Activated T-cell treated with anti-CD3 and anti-CD28 coated beads for 24 hours (primary cell): ENCODE measurements around the gene CREB3.

Experiments
- DNase-seq: peaks from one replicate; pipeline ENCODE4 v3.0.0-alpha.2; 2020; ENCODE audit warnings: low read depth

CREB3 gene

DNA sequence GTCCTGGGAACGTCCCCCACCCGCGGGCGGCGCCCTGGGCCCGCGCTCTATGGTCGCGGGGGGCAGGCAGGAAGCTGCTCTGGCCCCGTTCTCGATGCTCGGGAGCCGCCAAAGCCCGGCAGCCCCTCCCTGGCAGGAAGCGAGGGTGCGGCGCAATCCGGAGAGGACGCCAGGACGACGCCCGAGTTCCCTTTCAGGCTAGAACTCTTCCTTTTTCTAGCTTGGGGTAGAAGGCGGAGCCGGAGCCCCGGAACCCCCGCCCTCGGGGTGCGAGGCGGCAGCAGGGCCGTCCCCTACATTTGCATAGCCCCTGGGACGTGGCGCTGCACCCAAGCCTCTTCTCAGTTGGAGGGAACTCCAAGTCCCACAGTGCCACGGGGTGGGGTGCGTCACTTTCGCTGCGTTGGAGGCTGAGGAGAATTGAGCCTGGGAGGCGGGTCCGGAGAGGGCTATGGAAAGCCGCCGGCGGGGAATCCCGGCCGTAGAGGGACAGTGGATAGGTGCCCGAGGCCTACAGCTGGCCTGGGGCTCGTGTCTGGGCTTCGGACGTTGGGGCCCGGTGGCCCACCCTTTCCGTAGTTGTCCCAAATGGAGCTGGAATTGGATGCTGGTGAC lies at the start of gene CREB3, which contains the start of gene TLN1:
CREB3 (plus strand) TSS at position 482 of the 615 bp plus-strand sequence; CDS start at position 589, 107 bp downstream.
TLN1 (minus strand) TSS at position 11 of the 615 bp plus-strand sequence. CDS start 6,501 bp downstream, outside the sequence.
- DNase-seq = peak; percentile 96

- no peak for DNase-seq
Observed at GRCh38 chr9:35683323-35683722, 49.1 kb upstream of the CREB3 start.

DNA sequence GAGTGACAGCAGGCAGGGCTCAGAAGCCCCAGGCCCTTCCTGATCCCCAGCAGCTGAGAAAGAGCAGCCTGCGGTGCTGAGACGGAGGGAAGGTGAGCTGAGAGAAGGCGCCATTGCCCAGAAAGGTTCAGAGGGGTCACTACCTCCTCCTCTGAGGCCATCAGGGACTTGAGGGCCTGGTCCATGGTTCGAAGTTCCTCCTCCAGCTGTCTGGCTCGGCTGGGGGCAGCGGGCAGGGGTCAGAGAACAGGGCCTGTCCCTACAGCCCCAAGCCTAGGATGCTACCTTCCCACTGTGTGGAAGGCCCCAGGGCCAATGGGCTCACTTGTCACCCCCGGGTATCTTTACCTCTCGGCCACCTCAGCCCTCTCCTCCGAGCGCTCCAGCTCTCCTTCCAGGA lies 47.5 kb upstream of the CREB3 start:
- DNase-seq = no peak

- DNase-seq = no peak
Observed at GRCh38 chr9:35685506-35685905, 47.0 kb upstream of the CREB3 start.

DNA sequence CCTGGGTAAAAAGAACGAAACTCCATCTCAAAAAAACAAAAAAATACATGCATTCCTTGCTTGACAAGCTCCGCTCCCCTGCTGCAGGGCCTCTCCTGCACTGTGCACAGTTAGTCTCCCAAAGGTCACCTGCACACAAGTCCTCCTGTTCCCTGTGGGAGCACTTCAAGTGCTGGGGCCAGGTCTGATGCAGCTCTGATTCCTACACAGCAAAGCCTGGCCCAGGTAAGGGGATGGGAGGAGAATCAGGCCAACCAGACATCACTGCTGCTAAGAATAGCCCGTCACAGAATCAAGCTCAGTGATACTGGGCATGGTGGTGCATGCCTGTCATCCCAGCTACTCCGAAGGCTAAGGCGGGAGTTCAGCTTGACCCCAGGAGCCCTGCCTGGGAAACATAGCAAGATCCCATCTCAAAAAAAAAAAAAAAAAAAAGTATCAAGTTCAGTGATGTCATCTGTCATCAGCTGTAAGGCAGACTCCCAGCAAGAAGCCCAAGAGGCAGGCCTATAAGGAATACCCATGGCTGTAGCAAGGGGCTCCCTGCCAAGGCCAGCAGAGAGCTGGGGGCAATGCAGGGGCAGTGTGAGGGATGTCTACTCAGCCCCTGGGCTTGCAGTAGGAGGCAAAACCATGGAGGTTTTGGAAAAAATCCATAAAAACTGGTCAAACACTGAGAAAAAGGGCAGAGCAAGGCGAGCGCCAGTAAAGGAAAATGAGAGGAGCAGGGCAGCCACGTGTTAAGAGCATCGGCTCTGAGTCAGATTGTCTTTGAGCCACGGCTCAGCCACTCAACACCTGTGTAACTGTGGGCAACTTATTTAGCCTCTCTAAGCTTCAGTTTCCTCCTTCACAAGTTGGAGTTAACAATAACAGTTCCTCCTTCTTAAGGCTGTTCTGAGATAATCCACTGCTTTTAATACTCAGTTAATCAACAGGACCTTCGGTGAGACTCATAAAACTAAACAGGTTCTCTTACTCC lies 46.0 kb upstream of the CREB3 start:
- no peak for DNase-seq

DNA sequence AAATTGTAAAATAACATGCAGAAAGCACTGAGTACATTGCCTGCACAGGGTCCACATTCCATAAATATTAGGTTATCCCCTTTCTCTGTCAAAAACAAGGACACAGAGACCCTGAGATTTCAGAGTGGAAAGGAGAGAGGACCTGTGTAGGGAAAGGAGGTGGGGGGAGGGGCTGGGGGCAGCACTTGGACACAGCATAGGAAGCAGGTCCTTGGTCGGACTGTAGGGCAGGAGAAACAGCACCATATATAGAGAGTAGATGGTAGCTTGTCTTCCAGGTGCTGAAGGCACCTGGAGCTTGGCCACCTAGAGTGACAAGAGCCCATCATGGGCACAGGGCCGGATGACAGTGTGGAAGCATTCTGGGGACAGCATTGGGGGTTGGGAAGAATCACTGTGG lies 45.2 kb upstream of the CREB3 start:
- DNase-seq = no peak

DNA sequence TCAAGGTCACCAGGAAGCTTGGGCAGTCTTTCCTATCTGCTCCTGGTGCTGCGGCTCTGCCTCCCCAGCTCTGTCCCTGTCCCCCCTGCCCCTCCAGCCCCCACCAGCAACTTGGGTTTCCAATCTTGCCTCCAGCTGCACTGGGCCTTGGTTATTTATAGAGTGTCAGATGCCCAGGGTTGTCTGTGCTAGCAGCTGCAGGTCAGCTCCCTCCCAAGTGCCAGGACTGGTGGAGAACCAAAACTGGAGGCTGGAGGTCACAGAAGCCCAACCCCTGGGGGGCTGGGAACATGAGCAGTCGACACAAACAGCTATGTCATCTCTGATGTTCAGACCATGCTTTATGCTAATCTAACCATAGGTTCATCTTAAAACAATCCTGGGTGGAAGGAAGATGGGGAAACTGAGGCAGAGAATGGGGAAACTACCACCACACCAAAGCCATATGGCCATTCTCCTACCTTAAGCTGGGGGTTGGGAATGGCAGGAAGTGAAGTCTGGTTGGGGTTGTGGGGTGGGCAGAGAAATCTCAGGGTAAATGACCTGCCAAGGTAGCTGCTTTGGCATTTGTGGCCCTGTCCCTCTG lies 44.4 kb upstream of the CREB3 start:
- DNase-seq = no peak

- no peak for DNase-seq
Observed at GRCh38 chr9:35688558-35689541, 43.6 kb upstream of the CREB3 start.

DNA sequence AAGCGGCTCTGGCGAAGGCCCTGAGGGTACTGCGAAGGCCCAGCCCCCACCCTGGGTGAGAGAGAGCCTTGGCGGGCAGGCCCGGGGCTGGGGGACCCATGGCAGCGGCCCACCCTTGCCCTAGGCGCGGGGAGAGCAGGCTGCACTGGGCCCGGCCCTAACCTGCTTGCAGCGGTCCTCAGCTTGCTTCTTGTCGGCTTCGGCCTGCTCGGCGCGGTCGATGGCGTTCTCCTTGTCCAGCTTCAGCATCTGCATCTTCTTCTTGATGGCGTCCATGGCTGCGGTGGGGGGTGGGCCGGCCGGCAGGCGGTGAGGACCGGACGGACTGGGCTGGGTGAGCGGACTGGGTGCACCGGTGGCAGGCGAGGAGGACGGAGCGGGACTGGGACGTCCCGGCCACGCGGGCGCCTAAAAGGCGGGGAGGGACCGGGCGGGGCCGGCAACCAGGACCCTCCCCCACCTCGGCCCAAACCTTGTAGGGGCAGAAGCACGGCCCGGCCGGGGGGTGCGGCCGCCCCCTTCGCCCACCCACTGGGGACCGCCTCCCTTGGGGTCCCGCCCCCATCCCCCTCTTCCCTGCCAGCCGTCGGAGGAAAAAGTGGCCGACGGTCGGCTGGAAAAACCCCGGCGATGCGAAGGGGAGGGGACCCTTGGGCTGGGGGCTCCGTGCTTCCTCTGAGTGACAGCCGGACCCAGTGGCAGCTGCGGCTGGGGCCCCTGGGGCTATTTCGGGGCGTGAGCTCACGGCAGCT lies 42.7 kb upstream of the CREB3 start, which contains the start of gene TPM2:
TPM2 (minus strand) TSS at position 384 of the 752 bp plus-strand sequence; CDS start at position 276, 108 bp downstream.
- DNase-seq = no peak

DNA sequence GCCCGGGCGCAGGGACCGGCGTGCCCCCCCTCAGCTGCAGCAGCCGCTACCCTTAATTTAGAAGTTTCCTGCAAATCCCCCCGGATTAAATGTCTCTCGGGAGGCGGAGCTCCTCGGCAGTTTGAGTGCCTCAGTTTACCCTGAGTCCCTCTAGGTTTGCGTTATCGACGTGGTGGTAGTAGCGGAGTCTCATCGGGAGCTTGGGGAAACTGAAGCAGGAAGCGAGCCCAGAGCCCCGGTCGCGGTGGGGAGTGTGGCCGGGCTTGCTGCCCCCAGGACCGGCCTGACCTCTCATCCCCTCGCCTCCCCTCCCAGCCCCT lies 42.2 kb upstream of the CREB3 start:
- DNase-seq = no peak

DNA sequence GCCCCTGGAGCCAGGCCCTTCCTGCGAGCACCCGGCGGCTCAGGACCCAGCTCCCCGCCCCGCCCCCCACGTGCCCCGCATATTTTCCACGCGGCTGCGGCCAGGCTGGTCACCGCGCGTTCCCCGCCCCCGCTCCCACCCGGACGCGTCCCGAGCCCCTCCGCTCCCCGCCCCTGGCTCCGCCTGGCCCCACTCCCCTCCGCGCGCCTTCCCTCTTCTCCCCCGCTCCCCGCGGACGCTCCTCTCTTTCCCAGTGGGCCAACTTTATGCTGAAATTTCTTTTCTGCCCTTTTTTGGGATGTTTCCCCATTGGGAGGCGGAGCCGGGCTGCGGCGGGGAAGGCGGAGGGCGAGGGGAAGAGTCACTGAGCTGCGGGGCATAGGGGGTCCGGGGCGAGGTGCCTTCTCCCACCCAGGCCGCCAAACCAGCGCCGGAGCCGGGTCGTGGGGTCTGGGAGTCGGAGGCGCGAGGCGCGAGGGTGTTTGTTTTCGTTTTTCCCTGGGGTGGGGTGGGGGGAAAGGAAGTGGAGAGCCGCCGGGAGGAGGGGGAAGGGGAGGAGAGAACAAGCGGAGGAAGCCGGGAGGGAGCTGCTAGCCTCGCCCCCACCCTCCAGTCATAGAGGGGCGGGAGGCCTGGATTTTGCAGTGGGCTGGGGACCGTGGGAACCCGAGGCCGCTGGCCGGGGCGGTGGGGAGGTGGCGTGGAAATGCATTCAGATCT lies 41.7 kb upstream of the CREB3 start:
- no peak for DNase-seq

- no peak for DNase-seq
Observed at GRCh38 chr9:35691334-35691650, 41.2 kb upstream of the CREB3 start.

DNA sequence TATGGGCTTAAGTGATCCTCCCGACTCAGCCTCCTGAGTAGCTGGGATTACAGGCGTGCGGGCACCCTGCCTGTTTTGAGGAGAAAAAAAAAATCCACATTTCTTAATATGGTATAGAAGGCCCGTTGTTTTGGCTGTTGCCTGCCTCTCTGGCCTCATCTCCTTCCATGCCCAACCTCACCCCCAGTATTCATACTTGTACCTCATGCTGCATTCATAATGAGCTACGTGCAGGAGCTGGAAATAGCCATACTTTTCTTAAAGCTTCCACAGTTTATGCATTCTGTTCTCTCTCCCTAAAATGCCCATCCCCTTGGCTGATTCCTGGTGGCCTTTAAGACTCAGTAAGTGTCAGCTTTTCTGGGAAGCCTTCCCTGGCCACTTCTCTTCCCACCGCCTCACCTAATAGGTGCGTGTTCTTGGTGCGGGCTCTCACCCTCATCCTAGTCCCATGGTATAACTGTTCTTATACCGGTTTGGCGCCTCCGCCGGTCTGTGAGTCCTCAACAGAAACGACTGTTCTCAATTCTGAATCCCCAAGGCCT lies 40.6 kb upstream of the CREB3 start:
- no peak for DNase-seq

- no peak for DNase-seq
Observed at GRCh38 chr9:35695943-35696401, 36.5 kb upstream of the CREB3 start.

DNA sequence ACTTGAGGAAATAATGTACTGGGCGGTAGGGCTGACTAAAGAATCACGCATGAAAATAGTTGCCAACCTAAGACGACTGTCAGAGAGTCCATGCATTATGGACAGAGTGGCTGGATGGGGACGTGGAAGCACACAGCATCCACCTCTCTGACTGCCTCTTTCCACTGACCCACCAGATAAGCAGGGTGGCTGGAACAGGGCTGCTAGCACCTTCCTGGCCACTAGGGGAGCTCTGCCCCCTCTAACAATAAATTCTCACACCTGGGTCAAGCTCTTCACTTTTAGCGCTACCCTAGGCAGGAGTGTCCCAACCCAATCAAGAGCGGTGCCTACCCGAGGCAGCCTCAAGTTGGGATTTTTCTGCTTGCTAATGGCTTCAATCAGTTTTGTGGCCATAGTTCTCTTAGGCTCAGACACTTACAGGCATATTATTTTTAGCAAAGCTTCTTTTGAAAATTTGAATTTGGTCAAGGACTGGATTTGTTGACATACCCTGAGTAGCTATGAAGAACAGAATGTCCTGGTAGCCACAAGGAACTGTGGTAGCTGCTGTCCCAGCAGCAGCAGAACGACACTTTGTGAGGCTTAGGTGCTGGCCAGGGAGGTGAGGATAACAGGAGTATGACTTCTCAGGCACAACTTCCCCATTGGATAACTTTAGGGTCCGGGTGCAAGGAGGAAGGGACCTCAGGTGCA lies 35.8 kb upstream of the CREB3 start:
- DNase-seq = peak; percentile 40

- DNase-seq = no peak
Observed at GRCh38 chr9:35697486-35697885, 35.0 kb upstream of the CREB3 start.

GRCh38 chr9:35698231-35698630 lies 34.2 kb upstream of the CREB3 start:
- DNase-seq = no peak

GRCh38 chr9:35700031-35700430 lies 32.4 kb upstream of the CREB3 start:
- no peak for DNase-seq

GRCh38 chr9:35700942-35701341 lies 31.5 kb upstream of the CREB3 start:
- no peak for DNase-seq
